ENCODE data around the gene MPG. TPM values are rescaled to one million over a fixed set of nuclear protein-coding genes. Genes with fewer than 3 reads are reported as not detected.

Gene MPG
- total and polyA plus RNA-seq, 10 of the 15 experiments (the other 5 are each of a cell fraction or from before 2014, with no cell fraction given) = 0.32 to 193 (median 55.7) TPM

GRCh38 chr16:56231-56927 is 21.6 kb upstream of the MPG start:
- no peaks in the 10 kb centered on the region for H3K9me3 ChIP-seq (replicated peaks; ENCODE audit: control insufficient read depth, insufficient read depth, low read length)
- no peak overlapping the region for H3K4me3 ChIP-seq
- no TSS peak for BruUV-seq (replicated peaks)
- peaks cover 6% of the 10 kb centered on the region in 2 experiments for H3K36me3 ChIP-seq (ENCODE audit: control insufficient read depth in 2 of 2, insufficient read depth in 2 of 2, low read length in 1 of 2)
- ChIA-PET POLR2A (interaction anchor here (0.5 kb wide), 1 partner anchor 69 kb away, joined by 7 read pairs; no protein-coding TSS in a partner anchor), CTCF (interaction anchor here (1.0 to 4.0 kb wide), 2 partner anchors 8 to 40 kb away, joined by 3 to 16 read pairs; no protein-coding TSS in a partner anchor), RAD21 (ENCODE audit: unreplicated experiment) (interaction anchor here (0.9 kb wide), 1 partner anchor 9 kb away, joined by 3 read pairs; no protein-coding TSS in a partner anchor), SMC1A (ENCODE audit: uncharacterized antibody, unreplicated experiment) (interaction anchor here (0.9 kb wide), 1 partner anchor 41 kb away, joined by 3 read pairs; no protein-coding TSS in a partner anchor)
- H3K27me3 ChIP-seq (replicated peaks in 1 of 2; ENCODE audit: control insufficient read depth in 2 of 2, insufficient read depth in 2 of 2, low read length in 1 of 2) = no peaks in the 10 kb centered on the region
- H3K4me2 ChIP-seq (ENCODE audit: control insufficient read depth, insufficient read depth) = no peak overlapping the region
- H3K4me1 ChIP-seq (ENCODE audit: control insufficient read depth, insufficient read depth, low read length) = no peaks in the 10 kb centered on the region
- ATAC-seq (no peak), DNase-seq (ENCODE audit: low read depth, low spot score) (no peak), FAIRE-seq (no peak)
- WGBS (ENCODE audit: insufficient coverage, insufficient replicate concordance, low lambda C conversion rate, missing lambda C conversion rate) = 94% methylated on average over 16 of the region's 17 CpGs
- no peak overlapping the region for H3K27ac ChIP-seq (ENCODE audit: control insufficient read depth, insufficient read depth)
- in situ Hi-C loops (cut with MboI) = no loop called here
- no peak overlapping the region for H3K9ac ChIP-seq (ENCODE audit: control insufficient read depth, insufficient read depth, low read length)
- no peaks in the 10 kb centered on the region for H4K20me1 ChIP-seq (ENCODE audit: control insufficient read depth, insufficient read depth)
- intact Hi-C loops (cut with micrococcal nuclease; ENCODE audit: unreplicated experiment) = no loop called here
- peaks cover 31% of the 10 kb centered on the region for H3K79me2 ChIP-seq (ENCODE audit: control insufficient read depth, insufficient read depth, low read length)
- no peak overlapping the region for H2AFZ ChIP-seq (ENCODE audit: control insufficient read depth, low read depth, low read length)
- TF ChIP-seq ZNF217 (IDR thresholded peaks at IDR 0.05) (no peak), ASH2L (IDR thresholded peaks at IDR 0.05; ENCODE audit: borderline replicate concordance, low read depth) (no peak), ESRRA (IDR thresholded peaks at IDR 0.05; ENCODE audit: low read length) (no peak), SIX5 (IDR thresholded peaks at IDR 0.05; ENCODE audit: low read depth, low read length, severe bottlenecking) (no peak), HCFC1 (IDR thresholded peaks at IDR 0.05; ENCODE audit: low read length) (no peak), HDAC2 (IDR thresholded peaks at IDR 0.05) (no peak), TCF7 (IDR thresholded peaks at IDR 0.05; ENCODE audit: borderline replicate concordance) (no peak), NBN (IDR thresholded peaks at IDR 0.05) (no peak), BCLAF1 (IDR thresholded peaks at IDR 0.05) (no peak), RAD21 (IDR thresholded peaks at IDR 0.05; ENCODE audit: insufficient read depth, low read depth, low read length) (no peak), BACH1 (IDR thresholded peaks at IDR 0.05; ENCODE audit: borderline replicate concordance) (no peak)
- TF ChIP-seq, protein P1, sequence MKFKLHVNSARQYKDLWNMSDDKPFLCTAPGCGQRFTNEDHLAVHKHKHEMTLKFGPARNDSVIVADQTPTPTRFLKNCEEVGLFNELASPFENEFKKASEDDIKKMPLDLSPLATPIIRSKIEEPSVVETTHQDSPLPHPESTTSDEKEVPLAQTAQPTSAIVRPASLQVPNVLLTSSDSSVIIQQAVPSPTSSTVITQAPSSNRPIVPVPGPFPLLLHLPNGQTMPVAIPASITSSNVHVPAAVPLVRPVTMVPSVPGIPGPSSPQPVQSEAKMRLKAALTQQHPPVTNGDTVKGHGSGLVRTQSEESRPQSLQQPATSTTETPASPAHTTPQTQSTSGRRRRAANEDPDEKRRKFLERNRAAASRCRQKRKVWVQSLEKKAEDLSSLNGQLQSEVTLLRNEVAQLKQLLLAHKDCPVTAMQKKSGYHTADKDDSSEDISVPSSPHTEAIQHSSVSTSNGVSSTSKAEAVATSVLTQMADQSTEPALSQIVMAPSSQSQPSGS (IDR thresholded peaks at IDR 0.05; ENCODE audit: low read length) = no peak
- TF ChIP-seq, protein P2, sequence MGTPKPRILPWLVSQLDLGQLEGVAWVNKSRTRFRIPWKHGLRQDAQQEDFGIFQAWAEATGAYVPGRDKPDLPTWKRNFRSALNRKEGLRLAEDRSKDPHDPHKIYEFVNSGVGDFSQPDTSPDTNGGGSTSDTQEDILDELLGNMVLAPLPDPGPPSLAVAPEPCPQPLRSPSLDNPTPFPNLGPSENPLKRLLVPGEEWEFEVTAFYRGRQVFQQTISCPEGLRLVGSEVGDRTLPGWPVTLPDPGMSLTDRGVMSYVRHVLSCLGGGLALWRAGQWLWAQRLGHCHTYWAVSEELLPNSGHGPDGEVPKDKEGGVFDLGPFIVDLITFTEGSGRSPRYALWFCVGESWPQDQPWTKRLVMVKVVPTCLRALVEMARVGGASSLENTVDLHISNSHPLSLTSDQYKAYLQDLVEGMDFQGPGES (IDR thresholded peaks at IDR 0.05) = no peak
- TF ChIP-seq, protein P3, sequence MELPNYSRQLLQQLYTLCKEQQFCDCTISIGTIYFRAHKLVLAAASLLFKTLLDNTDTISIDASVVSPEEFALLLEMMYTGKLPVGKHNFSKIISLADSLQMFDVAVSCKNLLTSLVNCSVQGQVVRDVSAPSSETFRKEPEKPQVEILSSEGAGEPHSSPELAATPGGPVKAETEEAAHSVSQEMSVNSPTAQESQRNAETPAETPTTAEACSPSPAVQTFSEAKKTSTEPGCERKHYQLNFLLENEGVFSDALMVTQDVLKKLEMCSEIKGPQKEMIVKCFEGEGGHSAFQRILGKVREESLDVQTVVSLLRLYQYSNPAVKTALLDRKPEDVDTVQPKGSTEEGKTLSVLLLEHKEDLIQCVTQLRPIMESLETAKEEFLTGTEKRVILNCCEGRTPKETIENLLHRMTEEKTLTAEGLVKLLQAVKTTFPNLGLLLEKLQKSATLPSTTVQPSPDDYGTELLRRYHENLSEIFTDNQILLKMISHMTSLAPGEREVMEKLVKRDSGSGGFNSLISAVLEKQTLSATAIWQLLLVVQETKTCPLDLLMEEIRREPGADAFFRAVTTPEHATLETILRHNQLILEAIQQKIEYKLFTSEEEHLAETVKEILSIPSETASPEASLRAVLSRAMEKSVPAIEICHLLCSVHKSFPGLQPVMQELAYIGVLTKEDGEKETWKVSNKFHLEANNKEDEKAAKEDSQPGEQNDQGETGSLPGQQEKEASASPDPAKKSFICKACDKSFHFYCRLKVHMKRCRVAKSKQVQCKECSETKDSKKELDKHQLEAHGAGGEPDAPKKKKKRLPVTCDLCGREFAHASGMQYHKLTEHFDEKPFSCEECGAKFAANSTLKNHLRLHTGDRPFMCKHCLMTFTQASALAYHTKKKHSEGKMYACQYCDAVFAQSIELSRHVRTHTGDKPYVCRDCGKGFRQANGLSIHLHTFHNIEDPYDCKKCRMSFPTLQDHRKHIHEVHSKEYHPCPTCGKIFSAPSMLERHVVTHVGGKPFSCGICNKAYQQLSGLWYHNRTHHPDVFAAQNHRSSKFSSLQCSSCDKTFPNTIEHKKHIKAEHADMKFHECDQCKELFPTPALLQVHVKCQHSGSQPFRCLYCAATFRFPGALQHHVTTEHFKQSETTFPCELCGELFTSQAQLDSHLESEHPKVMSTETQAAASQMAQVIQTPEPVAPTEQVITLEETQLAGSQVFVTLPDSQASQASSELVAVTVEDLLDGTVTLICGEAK (IDR thresholded peaks at IDR 0.05; ENCODE audit: borderline replicate concordance) = no peak

Data from GM12878 (cell line).